GM18498 (cell line): Measurements from ENCODE around the gene CATSPER3.

Experiments
- ATAC-seq: cut with Tn5 transposase; IDR thresholded peaks from one replicate; pipeline ENCODE4 v1.9.1; 2021; ENCODE audit warnings: mild to moderate bottlenecking, moderate library complexity; ENCODE audit not compliant: unreplicated experiment

CATSPER3 gene

GRCh38 chr5:135028791-135029476, 61.2 kb downstream of the CATSPER3 start:
- no peak for ATAC-seq

- ATAC-seq, result no peak
Observed at GRCh38 chr5:135029477-135030122, 61.9 kb downstream of the CATSPER3 start.

- no peak for ATAC-seq
Observed at GRCh38 chr5:135030123-135030955, 62.6 kb downstream of the CATSPER3 start.

GRCh38 chr5:135030956-135031812, 63.5 kb downstream of the CATSPER3 start:
- ATAC-seq, result no peak

GRCh38 chr5:135031813-135032694, 64.3 kb downstream of the CATSPER3 start:
- ATAC-seq, result no peak

GRCh38 chr5:135032695-135032998, 64.9 kb downstream of the CATSPER3 start:
- no peak for ATAC-seq

GRCh38 chr5:135032999-135033861, 65.5 kb downstream of the CATSPER3 start:
- peak; percentile 13 for ATAC-seq

GRCh38 chr5:135033901-135034235, 66.2 kb downstream of the CATSPER3 start, which contains the start of gene PITX1:
Gene PITX1, minus strand, starts transcription at chr5:135034228. Its CDS starts 347 bp downstream, at chr5:135033881.
- ATAC-seq, result peak; percentile 50

- peak; percentile 29 for ATAC-seq
Observed at GRCh38 chr5:135034236-135034962, 66.7 kb downstream of the CATSPER3 start.

GRCh38 chr5:135034963-135035677, 67.4 kb downstream of the CATSPER3 start:
- ATAC-seq, result no peak

- ATAC-seq, result no peak
Observed at GRCh38 chr5:135035678-135036030, 67.9 kb downstream of the CATSPER3 start.

GRCh38 chr5:135036405-135036804, 68.7 kb downstream of the CATSPER3 start:
- no peak for ATAC-seq

- ATAC-seq, result no peak
Observed at GRCh38 chr5:135037519-135038204, 70.0 kb downstream of the CATSPER3 start.

- no peak for ATAC-seq
Observed at GRCh38 chr5:135038205-135038812, 70.6 kb downstream of the CATSPER3 start.

- ATAC-seq, result no peak
Observed at GRCh38 chr5:135038813-135039270, 71.1 kb downstream of the CATSPER3 start.

- no peak for ATAC-seq
Observed at GRCh38 chr5:135039271-135040033, 71.7 kb downstream of the CATSPER3 start.
